Right lobe of liver (tissue), 4 donors: Measurements from ENCODE around the gene CDH23.

Experiments
- POLR2A ChIP-seq: fragments of 450-650 bp; IDR thresholded peaks from one replicate; pipeline ENCODE4 v1.6.1; 2017; ENCODE audit warnings: antibody characterized with exemption, mild to moderate bottlenecking
- TF ChIP-seq, protein P1 (sequence below), 4 donors: fragments of 200-600 bp in 3 of 4; fragments of 450-650 bp in 1 of 4; IDR thresholded peaks; one replicate each; pipeline versions ENCODE4 v1.5.1 to v1.8.0; 2016 to 2022; ENCODE audit warnings: antibody characterized with exemption in 4 of 4, mild to moderate bottlenecking in 2 of 4
- donor health status: DM: no; HTN: no; CAD: no.
- donor health status: DM: no; HTN: no; CAD: no.
- donor health status: DM: no; HTN: yes; CAD: no.

DNA sequence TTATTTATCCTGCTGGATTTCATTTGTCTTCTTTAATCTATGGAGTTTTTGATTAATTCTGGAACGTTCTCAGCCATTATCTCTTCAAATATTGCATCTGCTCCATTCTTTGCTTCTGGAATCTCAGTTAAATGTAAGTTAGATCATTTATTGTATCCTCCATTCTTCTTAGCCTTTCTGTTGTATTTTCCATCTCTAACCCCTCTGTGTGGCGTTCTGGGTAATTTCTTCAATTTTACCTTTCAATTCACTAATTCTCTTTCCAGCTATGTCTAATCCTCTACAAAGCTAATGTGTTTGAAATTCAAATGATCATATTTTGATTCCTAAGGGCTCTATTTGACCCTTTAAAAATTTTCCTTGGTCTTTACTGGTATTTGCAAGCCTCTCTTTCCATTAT, 92.4 kb downstream of the CDH23 start:
- TF ChIP-seq, protein P1, sequence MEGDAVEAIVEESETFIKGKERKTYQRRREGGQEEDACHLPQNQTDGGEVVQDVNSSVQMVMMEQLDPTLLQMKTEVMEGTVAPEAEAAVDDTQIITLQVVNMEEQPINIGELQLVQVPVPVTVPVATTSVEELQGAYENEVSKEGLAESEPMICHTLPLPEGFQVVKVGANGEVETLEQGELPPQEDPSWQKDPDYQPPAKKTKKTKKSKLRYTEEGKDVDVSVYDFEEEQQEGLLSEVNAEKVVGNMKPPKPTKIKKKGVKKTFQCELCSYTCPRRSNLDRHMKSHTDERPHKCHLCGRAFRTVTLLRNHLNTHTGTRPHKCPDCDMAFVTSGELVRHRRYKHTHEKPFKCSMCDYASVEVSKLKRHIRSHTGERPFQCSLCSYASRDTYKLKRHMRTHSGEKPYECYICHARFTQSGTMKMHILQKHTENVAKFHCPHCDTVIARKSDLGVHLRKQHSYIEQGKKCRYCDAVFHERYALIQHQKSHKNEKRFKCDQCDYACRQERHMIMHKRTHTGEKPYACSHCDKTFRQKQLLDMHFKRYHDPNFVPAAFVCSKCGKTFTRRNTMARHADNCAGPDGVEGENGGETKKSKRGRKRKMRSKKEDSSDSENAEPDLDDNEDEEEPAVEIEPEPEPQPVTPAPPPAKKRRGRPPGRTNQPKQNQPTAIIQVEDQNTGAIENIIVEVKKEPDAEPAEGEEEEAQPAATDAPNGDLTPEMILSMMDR (IDR thresholded peaks at IDR 0.05) = no peak
- no peak for TF ChIP-seq POLR2A
